AG04449 (cell line): ENCODE results near the gene GRN.
"Not testable (repeated sequence)": the region's sequence is repeated elsewhere in the genome, so short reads cannot be mapped to it uniquely, and the experiment has no call there.

Experiments used
- CTCF ChIA-PET: fragments of 350-600 bp; formaldehyde crosslinking; extraction: SDS; loops from one replicate; lab custom pipeline; 2021; ENCODE audit warnings: antibody characterized with exemption; lab: Yijun Ruan, JAX
- POLR2A ChIA-PET: fragments of 400-600, 350-600 bp; formaldehyde crosslinking; extraction: SDS; loops from one replicate; lab custom pipeline; 2020; ENCODE audit warnings: antibody characterized with exemption, inconsistent platforms; lab: Yijun Ruan, JAX
- DNase-seq: peaks from one replicate; pipeline ENCODE4 v3.0.0-alpha.2; 2010; ENCODE audit warnings: low read depth, low spot score
- H3K4me3 ChIP-seq: 2 replicates; pipeline ENCODE4 v1.5.1; 2011; ENCODE audit warnings: low read depth, mild to moderate bottlenecking, control low read depth, low read length
- CTCF ChIP-seq: IDR thresholded peaks from one replicate; pipeline ENCODE4 v1.5.1; 2011; ENCODE audit warnings: mild to moderate bottlenecking, moderate library complexity, low read length, control low read depth, inconsistent platforms; ENCODE audit not compliant: insufficient read depth; ENCODE audit errors: missing control alignments

The GRN gene

GRCh38 chr17:44361292-44362260 is 16.5 kb downstream of the GRN start:
- no peak for TF ChIP-seq CTCF
- no peak overlapping the region for H3K4me3 ChIP-seq
- ChIA-PET POLR2A (interaction anchor here (0.6 kb wide), 1 partner anchor 195 kb away, joined by 3 read pairs; no protein-coding TSS in a partner anchor), CTCF (interaction anchor here (0.9 to 10.9 kb wide), 10 partner anchors 10 to 161 kb away, joined by 3 to 165 read pairs (median 7); partner anchors contain the start of gene GRN)
- no peak for DNase-seq

- no peak for TF ChIP-seq CTCF
- CTCF ChIA-PET, result interaction anchor here (0.6 to 10.9 kb wide), 22 partner anchors 9 to 264 kb away, joined by 3 to 165 read pairs (median 4); partner anchors contain the start of gene GRN
- POLR2A ChIA-PET, result interaction anchor here (0.7 kb wide), 1 partner anchor 17 kb away, joined by 3 read pairs; the partner anchor contains the start of gene GRN
- no peak for DNase-seq
- peak overlapping the region; percentile 70 for H3K4me3 ChIP-seq
These were observed 17.4 kb downstream of the GRN start for GRCh38 chr17:44362459-44362948.

GRCh38 chr17:44362949-44363612 is 18.0 kb downstream of the GRN start:
- peak overlapping the region; percentile 70 for H3K4me3 ChIP-seq
- ChIA-PET CTCF (interaction anchor here (0.6 to 10.9 kb wide), 36 partner anchors 8 to 485 kb away, joined by 3 to 165 read pairs (median 4); partner anchors contain the start of gene GRN), POLR2A (interaction anchor here (0.7 kb wide), 1 partner anchor 18 kb away, joined by 3 read pairs; the partner anchor contains the start of gene GRN)
- TF ChIP-seq CTCF, result no peak
- DNase-seq, result no peak

- peak; percentile 64 for TF ChIP-seq CTCF
- H3K4me3 ChIP-seq, result peak within 1 kb of the TSS; percentile 70
- DNase-seq, result no peak
- ChIA-PET POLR2A (no interaction called here), CTCF (interaction anchor here (0.6 to 10.9 kb wide), 32 partner anchors 8 to 486 kb away, joined by 3 to 165 read pairs (median 4); partner anchors contain the start of gene GRN)
These were observed 18.6 kb downstream of the GRN start, which contains the start of gene FAM171A2 for GRCh38 chr17:44363613-44364159. TSS of gene FAM171A2 (minus strand) at chr17:44363853. CDS start at chr17:44363714, 139 bp downstream.

GRCh38 chr17:44365051-44365450 is 19.9 kb downstream of the GRN start:
- POLR2A ChIA-PET, result not testable (repeated sequence)
- CTCF ChIA-PET, result interaction anchor here (0.6 to 10.9 kb wide), 8 partner anchors 10 to 248 kb away, joined by 3 to 165 read pairs (median 4); partner anchors contain the start of gene GRN

GRCh38 chr17:44367231-44367979 is 22.3 kb downstream of the GRN start:
- no peak overlapping the region for H3K4me3 ChIP-seq
- POLR2A ChIA-PET, result no interaction called here
- CTCF ChIA-PET, result interaction anchor here (0.9 to 10.9 kb wide), 5 partner anchors 9 to 167 kb away, joined by 3 to 165 read pairs (median 7); no protein-coding TSS in a partner anchor
- no peak for DNase-seq
- no peak for TF ChIP-seq CTCF

More at GRCh38 chr17:44365051-44365450, 19.9 kb downstream of the GRN start:
- not testable (repeated sequence) for DNase-seq, H3K4me3 ChIP-seq

- H3K4me3 ChIP-seq, POLR2A ChIA-PET, DNase-seq: not testable (repeated sequence)
- CTCF ChIA-PET, result interaction anchor here (1.0 to 10.9 kb wide), 4 partner anchors 17 to 175 kb away, joined by 3 to 165 read pairs (median 3); no protein-coding TSS in a partner anchor
These were observed 23.5 kb downstream of the GRN start for GRCh38 chr17:44368391-44369243.
